IPS DF 4.7 (cell line): Measurements from ENCODE around the gene PRPH.
"Not testable (repeated sequence)": the region's sequence is repeated elsewhere in the genome, so short reads cannot be mapped to it uniquely, and the experiment has no call there.

Source experiments
- DNase-seq: peaks from one replicate; pipeline ENCODE4 v3.0.0-alpha.2; 2013; ENCODE audit warnings: low spot score; ENCODE audit errors: extremely low read depth

PRPH gene

GRCh38 chr12:49276304-49277290, 18.4 kb upstream of the PRPH start:
- DNase-seq = no peak

DNA sequence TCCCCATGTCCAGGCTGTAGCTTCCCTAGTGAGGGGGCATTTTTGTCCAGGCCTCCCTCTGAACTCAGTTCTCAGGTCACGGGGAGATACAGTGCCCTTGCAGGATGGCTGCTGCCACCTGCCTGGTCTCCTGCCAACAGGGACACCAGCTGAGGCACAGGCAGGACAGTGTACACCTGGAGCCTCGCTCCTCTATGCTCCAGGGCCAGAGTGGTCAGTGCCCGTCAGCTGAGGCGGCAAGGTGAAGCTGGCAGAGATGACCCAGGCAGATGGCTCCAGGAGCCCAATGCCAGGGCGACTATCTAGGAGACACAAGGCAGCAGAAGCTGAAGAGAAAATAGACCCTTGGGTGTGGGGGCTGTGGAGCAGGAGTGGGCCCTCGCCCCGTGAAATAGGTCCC, 17.5 kb upstream of the PRPH start:
- DNase-seq = no peak

GRCh38 chr12:49279706-49280159, 15.2 kb upstream of the PRPH start:
- DNase-seq = no peak

DNA sequence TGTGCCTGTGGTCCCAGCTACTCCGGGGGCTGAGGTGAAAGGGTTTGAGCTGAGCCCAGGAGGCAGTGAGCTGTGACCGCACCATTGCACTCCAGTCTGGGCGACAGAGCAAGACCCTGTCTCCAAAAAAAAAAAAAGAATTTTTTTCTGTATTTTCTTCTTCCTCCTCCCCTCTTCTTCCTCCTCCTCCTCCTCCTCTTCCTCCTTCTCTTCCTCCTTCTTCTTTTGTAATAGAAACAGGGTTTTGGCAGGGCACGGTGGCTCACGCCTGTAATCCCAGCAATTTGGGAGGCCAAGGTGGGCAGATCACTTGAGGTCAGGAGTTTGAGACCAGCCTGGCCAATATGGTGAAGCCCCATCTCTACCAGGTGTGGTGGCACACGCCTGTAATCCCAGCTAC, 14.4 kb upstream of the PRPH start:
- not testable (repeated sequence) for DNase-seq

DNA sequence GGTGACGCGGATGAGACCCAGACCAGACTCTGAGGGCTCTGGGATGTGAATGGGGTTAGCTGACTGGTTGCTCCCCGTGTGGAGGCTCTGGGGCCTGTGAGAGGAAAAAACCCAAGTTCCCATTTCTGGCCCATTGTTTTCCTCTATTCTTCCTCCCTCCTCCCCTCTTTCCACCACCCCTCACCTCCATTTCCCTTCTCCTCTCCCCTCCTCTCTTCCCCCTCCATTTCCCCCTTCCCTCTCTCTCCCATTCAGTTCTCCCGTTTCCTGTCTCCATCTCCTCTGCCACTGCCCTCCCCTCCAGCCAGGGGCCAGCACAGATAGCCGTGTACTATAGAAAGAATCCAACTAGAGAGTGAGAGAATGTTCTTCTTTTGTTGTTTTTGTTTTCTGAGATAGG, 12.6 kb upstream of the PRPH start:
- DNase-seq = no peak

GRCh38 chr12:49282740-49283375, 12.1 kb upstream of the PRPH start:
- not testable (repeated sequence) for DNase-seq

DNA sequence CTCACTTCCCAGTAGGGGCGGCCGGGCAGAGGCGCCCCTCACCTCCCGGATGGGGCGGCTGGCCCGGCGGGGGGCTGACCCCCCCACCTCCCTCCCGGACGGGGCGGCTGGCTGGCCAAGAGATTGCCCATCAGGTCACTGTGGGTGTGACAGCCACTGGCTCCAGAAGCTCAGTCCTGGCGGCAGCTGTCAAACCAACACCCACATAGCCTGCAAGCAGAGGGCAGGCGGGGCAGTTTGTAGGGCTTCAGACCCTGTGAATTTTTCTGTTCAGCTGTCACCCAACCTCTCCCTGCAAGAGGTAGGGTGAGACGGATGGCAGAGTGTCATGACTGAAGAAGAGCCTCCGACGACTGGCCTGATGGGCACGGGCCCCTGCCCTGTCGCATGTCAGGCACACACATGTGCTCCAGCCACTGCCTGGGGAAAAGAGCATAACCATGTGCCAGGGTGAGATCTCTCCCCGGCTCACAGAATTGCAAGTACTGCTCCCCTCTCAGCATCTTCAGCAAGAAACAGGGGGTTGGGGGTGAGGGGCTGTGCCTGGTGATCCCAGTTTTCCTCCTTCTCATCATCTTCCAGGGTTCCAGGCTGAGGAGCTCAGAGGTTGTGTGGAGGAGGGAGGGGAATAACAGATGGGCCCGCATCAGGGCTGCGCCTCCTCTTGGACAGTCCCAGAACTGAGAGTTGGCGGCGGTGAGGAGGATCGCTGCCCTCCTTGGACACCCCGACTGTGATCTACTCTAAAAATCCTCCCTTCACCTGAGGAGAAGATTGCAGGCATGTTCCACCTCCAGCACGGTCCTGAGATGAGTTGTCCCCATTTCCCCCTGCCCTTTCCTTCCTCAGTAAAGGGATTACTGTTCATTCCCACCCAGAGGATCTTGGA, 11.2 kb upstream of the PRPH start:
- no peak for DNase-seq

- DNase-seq = no peak
These were observed 10.3 kb upstream of the PRPH start for GRCh38 chr12:49284672-49285071.

GRCh38 chr12:49287876-49288275, 7.1 kb upstream of the PRPH start:
- DNase-seq = no peak

- no peak for DNase-seq
These were observed 6.5 kb upstream of the PRPH start for GRCh38 chr12:49288412-49288853.

- no peak for DNase-seq
These were observed 5.9 kb upstream of the PRPH start for GRCh38 chr12:49288922-49289555.

GRCh38 chr12:49292729-49293055, 2.3 kb upstream of the PRPH start:
- no peak for DNase-seq

- DNase-seq = no peak
These were observed 1.6 kb upstream of the PRPH start for GRCh38 chr12:49293056-49293956.

DNA sequence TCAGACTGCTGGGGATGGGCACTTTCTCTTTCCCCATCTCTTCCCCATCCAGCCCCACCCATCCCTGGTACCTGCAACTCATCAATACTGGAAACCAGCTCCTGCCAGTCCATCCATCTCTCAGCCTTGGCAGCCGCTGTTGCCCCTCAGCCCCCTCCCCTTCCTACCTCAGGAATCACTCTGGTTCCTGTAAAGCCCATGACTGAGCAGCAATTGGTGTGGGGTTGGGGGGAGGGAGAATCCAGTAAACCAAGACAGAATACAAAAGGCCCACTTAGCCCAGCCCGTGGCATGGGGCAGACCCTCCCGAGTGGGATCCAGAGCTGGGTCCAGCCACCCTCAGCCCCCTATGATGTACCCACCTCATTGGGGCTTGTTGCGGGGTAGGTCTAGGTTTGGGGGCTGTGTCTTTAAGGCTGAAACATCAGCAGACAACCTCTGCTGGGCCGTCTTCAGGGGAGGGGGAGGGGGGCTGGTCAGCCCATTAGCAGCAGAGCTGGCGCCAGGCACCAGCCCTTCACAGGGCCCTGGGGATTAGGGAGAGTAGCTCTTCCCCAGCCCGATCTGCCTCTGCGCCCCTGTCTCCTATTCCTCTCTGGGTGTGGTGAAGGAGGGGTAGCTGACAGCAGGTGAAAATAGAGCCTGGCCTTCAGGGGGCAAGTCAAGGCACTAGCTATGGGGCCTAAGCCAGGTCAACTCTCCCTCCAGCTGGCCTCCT, 702 bp upstream of the PRPH start:
- DNase-seq = no peak

DNA sequence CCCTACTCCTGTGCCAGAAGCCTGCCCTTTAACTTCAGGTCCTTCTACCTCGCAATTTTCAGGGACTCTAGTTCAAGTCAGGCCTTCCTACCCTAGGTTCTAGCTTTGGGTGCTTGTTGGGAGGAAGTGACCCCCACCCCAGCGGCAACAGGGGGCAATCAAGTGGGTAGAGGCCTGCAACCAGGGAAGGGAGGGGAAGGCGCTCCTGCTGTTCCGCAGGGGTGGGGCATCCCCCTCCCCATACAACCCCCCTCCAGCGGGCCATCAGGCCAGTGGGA, 204 bp upstream of the PRPH start:
- DNase-seq = no peak

DNA sequence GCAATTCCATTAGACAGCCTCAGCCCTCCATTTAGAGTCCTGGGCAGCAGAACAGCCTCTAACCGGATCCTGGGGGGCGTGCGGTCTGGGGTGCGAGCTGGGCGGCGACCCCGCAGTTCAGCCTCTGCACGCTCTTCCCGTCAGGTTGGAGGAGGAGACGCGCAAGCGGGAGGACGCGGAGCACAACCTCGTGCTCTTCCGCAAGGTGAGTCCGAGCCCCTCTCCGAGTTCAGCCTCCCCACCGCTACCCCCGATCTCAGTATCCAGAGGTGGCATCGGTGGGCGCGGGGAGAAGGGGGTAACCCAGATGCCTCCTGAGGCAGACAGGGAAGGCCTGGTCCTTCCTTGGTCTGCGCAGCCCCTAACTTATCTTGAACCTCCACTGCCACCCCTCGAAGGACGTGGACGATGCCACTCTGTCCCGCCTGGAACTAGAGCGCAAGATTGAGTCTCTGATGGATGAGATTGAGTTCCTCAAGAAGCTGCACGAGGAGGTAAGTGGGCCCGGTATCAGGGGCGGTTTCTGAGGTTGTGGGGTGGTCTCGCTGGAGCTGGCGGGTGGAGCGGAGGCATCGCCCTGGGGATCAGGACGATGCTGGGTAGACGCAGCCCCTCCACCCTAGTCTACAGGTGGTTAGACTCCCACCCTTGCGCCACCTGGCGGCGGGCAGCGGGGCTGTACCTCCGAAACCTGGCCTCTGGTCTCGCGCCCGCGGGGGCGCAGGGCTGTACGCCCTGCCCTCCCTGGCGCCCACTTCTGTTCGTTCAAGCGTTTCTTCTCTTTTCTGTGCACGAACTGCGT, 1.3 kb downstream of the PRPH start:
- DNase-seq = no peak

- no peak for DNase-seq
These were observed 2.1 kb downstream of the PRPH start for GRCh38 chr12:49296836-49297694.

DNA sequence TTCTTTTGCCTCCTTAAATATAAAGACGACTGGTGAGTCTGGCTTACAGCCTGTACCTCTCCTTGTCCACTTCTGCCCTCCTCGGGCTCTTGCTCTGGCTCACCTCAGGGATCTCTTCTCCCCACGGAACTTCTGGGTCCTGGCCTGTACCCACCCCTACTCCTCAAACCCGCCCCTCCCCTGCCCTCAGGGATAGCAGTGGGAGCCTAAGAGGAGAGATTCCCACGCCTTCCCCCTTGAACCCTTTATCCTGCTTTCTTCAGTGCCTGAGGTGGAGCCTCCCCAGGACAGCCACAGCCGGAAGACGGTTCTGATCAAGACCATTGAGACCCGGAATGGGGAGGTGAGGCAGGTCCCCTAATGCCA, 2.7 kb downstream of the PRPH start:
- no peak for DNase-seq
